ENCODE measurements around the gene PPM1D. TPM values are rescaled to one million over a fixed set of nuclear protein-coding genes. Genes with fewer than 3 reads are reported as not detected.
"Not testable (repeated sequence)": the region's sequence is repeated elsewhere in the genome, so short reads cannot be mapped to it uniquely, and the experiment has no call there.

Gene PPM1D
- total and polyA plus RNA-seq, 8 donors: 17.1 to 27.0 (median 21.6) TPM

GRCh38 chr17:60661489-60661888 lies 61.5 kb downstream of the PPM1D start:
- Histone ChIP-seq H3K9me3 (no peaks in the 10 kb centered on the region), H3K4me1 (no peaks in the 10 kb centered on the region), H3K27ac (no peak overlapping the region), H3K36me3 (peaks cover 0 to 69% of the 10 kb centered on the region in 2 donors), H3K4me3 (no peak overlapping the region), H3K27me3 (no peaks in the 10 kb centered on the region)
- TF ChIP-seq, protein P1, sequence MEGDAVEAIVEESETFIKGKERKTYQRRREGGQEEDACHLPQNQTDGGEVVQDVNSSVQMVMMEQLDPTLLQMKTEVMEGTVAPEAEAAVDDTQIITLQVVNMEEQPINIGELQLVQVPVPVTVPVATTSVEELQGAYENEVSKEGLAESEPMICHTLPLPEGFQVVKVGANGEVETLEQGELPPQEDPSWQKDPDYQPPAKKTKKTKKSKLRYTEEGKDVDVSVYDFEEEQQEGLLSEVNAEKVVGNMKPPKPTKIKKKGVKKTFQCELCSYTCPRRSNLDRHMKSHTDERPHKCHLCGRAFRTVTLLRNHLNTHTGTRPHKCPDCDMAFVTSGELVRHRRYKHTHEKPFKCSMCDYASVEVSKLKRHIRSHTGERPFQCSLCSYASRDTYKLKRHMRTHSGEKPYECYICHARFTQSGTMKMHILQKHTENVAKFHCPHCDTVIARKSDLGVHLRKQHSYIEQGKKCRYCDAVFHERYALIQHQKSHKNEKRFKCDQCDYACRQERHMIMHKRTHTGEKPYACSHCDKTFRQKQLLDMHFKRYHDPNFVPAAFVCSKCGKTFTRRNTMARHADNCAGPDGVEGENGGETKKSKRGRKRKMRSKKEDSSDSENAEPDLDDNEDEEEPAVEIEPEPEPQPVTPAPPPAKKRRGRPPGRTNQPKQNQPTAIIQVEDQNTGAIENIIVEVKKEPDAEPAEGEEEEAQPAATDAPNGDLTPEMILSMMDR (IDR thresholded peaks at IDR 0.05): no peak
- no peak for DNase-seq
- ATAC-seq: no peak
- intact Hi-C loops (cut with DNase I): no loop called here

DNA sequence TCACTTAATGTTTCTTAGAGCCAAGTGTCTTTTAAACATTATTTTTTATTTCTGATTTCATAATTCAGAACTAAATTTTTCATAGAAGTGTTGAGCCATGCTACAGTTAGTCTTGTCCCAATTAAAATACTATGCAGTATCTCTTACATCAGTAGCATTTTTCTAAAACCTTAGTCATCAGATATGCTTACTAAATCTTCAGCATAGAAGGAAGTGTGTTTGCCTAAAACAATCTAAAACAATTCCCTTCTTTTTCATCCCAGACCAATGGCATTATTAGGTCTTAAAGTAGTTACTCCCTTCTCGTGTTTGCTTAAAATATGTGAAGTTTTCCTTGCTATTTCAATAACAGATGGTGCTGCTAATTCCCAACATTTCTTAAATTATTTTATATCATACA lies 64.0 kb downstream of the PPM1D start:
- no peaks in the 10 kb centered on the region for H3K9me3 ChIP-seq
- intact Hi-C loops (cut with DNase I): no loop called here
- H3K4me3 ChIP-seq: no peak overlapping the region
- no peaks in the 10 kb centered on the region for H3K4me1 ChIP-seq
- H3K36me3 ChIP-seq: peaks cover 0 to 46% of the 10 kb centered on the region in 2 donors
- H3K27me3 ChIP-seq: no peaks in the 10 kb centered on the region
- no peak for ATAC-seq
- DNase-seq: no peak
- TF ChIP-seq, protein P1 (IDR thresholded peaks at IDR 0.05): no peak
- no peak overlapping the region for H3K27ac ChIP-seq

DNA sequence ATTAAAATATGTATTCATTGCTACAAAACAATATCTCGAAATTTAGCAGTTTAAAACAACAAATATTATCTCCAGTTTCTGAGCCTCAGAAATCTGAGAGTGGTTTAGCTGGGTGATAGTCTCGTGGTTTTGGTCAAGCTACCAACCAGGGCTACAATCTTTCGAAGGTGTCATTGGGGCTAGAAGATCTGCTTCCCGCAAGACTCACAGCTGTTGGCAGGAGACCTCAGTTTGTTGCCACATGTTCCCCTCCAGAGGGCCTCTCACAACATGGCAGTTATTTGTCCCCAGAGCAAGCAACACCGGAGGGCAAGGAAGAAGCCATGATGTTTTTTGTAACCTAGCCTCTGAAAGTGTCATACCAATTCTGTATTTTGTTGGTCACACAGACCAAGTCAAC lies 65.6 kb downstream of the PPM1D start:
- intact Hi-C loops (cut with DNase I): no loop called here
- Histone ChIP-seq H3K36me3 (peaks cover 0 to 39% of the 10 kb centered on the region in 2 donors), H3K4me3 (no peak overlapping the region), H3K9me3 (no peaks in the 10 kb centered on the region), H3K27ac (no peak overlapping the region), H3K27me3 (no peaks in the 10 kb centered on the region), H3K4me1 (no peaks in the 10 kb centered on the region)
- TF ChIP-seq, protein P1 (IDR thresholded peaks at IDR 0.05): no peak
- DNase-seq: no peak
- ATAC-seq: no peak

DNA sequence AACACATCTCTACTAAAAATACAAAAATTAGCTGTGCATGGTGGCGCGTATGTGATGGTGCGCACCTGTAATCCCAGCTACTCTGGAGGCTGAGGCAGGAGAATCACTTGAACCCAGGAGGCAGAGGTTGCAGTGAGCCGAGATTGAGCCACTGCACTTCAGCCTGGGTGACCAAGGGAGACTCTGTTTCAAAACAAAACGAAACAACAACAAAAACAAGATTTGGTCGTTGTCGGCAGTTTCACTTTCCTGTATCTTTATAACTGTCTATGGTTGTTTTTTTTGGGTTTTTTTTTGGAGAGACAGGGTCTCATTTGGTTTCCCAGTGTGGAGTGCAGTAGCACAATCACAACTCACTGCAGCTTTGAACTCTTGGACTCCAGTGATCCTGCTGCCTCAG lies 68.7 kb downstream of the PPM1D start:
- ATAC-seq; intact Hi-C loops (cut with DNase I); DNase-seq; H3K4me1 ChIP-seq; H3K4me3 ChIP-seq; H3K27me3 ChIP-seq; H3K9me3 ChIP-seq; H3K27ac ChIP-seq: not testable (repeated sequence)
- peaks cover 0 to 28% of the 10 kb centered on the region in 2 donors for H3K36me3 ChIP-seq

GRCh38 chr17:60671482-60671881 lies 71.5 kb downstream of the PPM1D start:
- no peak overlapping the region for H3K27ac ChIP-seq
- ATAC-seq (no peak), DNase-seq (no peak)
- peaks cover 0 to 3% of the 10 kb centered on the region in 2 donors for H3K36me3 ChIP-seq
- TF ChIP-seq, protein P1 (IDR thresholded peaks at IDR 0.05): no peak
- intact Hi-C loops (cut with DNase I): no loop called here
- no peaks in the 10 kb centered on the region for H3K27me3 ChIP-seq
- H3K4me1 ChIP-seq: peaks cover 0 to 2% of the 10 kb centered on the region in 2 donors
- no peak overlapping the region for H3K4me3 ChIP-seq
- no peaks in the 10 kb centered on the region for H3K9me3 ChIP-seq

DNA sequence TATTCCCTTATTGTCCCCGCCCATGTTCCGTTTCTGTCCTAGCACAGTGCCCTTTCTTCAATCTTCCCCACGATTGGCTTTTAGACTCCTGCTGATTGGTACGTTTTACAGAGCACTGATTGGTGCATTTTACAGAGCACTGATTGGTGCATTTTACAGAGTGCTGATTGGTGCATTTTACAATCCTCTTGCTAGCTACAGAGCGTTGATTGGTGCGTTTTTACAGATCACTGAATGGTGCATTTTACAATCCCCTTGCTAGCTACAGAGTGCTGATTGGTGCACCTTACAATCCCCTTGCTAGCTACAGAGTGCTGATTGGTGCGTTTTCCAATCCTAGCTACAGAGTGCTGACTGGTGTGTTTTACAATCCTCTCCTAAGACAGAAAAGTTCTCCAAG lies 74.6 kb downstream of the PPM1D start:
- H3K36me3 ChIP-seq; H3K4me3 ChIP-seq; H3K27ac ChIP-seq; H3K27me3 ChIP-seq; intact Hi-C loops (cut with DNase I); H3K9me3 ChIP-seq; ATAC-seq; DNase-seq: not testable (repeated sequence)
- peaks cover 5 to 17% of the 10 kb centered on the region in 2 donors for H3K4me1 ChIP-seq
